Kidney epithelial cell (primary cell): ENCODE measurements around the gene OPCML. TPM values are rescaled to one million over a fixed set of nuclear protein-coding genes. Genes with fewer than 3 reads are reported as not detected.

ENCODE experiments used
- DNase-seq: peaks from one replicate; pipeline ENCODE4 v3.0.0-alpha.2; 2010; ENCODE audit warnings: low read depth
- H3K27me3 ChIP-seq: 2 replicates; pipeline ENCODE4 v1.6.0; 2011; ENCODE audit warnings: low read length; ENCODE audit not compliant: control insufficient read depth, insufficient read depth
- H3K36me3 ChIP-seq: 2 replicates; pipeline ENCODE4 v1.5.1; 2011; ENCODE audit warnings: low read length; ENCODE audit not compliant: control insufficient read depth, insufficient read depth
- H3K4me3 ChIP-seq: 2 replicates; pipeline ENCODE4 v1.5.1; 2011; ENCODE audit warnings: low read depth, mild to moderate bottlenecking, control low read depth, low read length
- CTCF ChIP-seq: IDR thresholded peaks from 2 replicates; pipeline ENCODE4 v1.5.1; 2011; ENCODE audit warnings: mild to moderate bottlenecking, moderate library complexity, low read length, control low read depth, inconsistent platforms; ENCODE audit not compliant: insufficient read depth, poor library complexity, severe bottlenecking
- total RNA-seq: library from RNA; depleted of rRNA; stranded (reverse); fragments of >200 nt; gene quantifications from 2 replicates; pipeline ENCODE4 v1.2.3, GENCODE V29; 2015

OPCML gene
- total RNA-seq, 1 donor from 2014 or later = under 0.01 TPM

GRCh38 chr11:133106417-133106816 lies 425.9 kb downstream of the OPCML start:
- no peak overlapping the region for H3K4me3 ChIP-seq
- TF ChIP-seq CTCF = no peak
- DNase-seq = no peak
- no peaks in the 10 kb centered on the region for H3K36me3 ChIP-seq
- H3K27me3 ChIP-seq = no peaks in the 10 kb centered on the region

GRCh38 chr11:133104009-133104744 lies 428.1 kb downstream of the OPCML start:
- DNase-seq = no peak
- Histone ChIP-seq H3K36me3 (no peaks in the 10 kb centered on the region), H3K27me3 (no peaks in the 10 kb centered on the region), H3K4me3 (no peak overlapping the region)
- TF ChIP-seq CTCF = no peak

- no peaks in the 10 kb centered on the region for H3K36me3 ChIP-seq
- H3K4me3 ChIP-seq = no peak overlapping the region
- no peaks in the 10 kb centered on the region for H3K27me3 ChIP-seq
- no peak for TF ChIP-seq CTCF
- DNase-seq = no peak
These were observed 435.3 kb downstream of the OPCML start for GRCh38 chr11:133096981-133097380.

- TF ChIP-seq CTCF = no peak
- H3K36me3 ChIP-seq = no peaks in the 10 kb centered on the region
- no peak for DNase-seq
- H3K27me3 ChIP-seq = peaks cover 15% of the 10 kb centered on the region
- no peak overlapping the region for H3K4me3 ChIP-seq
These were observed 445.8 kb downstream of the OPCML start for GRCh38 chr11:133086518-133086917.

- Histone ChIP-seq H3K36me3 (no peaks in the 10 kb centered on the region), H3K4me3 (peak overlapping the region; percentile 44), H3K27me3 (peaks cover 32% of the 10 kb centered on the region)
- DNase-seq = no peak
- TF ChIP-seq CTCF = no peak
These were observed 449.3 kb downstream of the OPCML start for GRCh38 chr11:133082841-133083488.
